Stimulated activated CD8-positive, alpha-beta memory T cell treated with anti-CD3 and anti-CD28 coated beads, Interleukin-7, amount 100 ng/mL, for 1 hour (primary cell): ENCODE data around the gene PIP5K1B.

Source experiments
- DNase-seq, 2 donors: peaks; one replicate each; pipeline ENCODE4 v3.0.0-alpha.2; 2020; ENCODE audit warnings: low read depth in 2 of 2

PIP5K1B gene

GRCh38 chr9:68852941-68853340 is 147.9 kb downstream of the PIP5K1B start:
- DNase-seq: no peak

DNA sequence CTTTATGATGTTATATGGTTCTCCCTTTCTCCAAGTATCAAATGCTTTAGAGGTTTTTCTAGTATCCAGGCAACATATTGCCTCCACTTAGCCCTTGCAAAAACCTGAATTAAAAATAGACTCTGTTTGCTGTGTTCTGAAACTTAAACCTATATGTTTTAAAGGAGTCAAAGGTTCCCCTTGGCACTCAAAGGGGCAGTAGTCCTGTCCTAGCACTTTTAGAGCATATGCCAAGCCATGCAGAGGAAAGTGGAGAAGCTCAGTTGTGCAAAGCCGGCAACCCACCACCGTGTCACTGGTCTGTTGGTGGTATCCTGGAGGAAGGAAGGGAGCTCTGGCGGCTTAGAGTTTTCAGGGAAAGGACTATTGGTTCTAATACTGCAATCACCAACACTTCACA is 154.3 kb downstream of the PIP5K1B start:
- DNase-seq: no peak

DNA sequence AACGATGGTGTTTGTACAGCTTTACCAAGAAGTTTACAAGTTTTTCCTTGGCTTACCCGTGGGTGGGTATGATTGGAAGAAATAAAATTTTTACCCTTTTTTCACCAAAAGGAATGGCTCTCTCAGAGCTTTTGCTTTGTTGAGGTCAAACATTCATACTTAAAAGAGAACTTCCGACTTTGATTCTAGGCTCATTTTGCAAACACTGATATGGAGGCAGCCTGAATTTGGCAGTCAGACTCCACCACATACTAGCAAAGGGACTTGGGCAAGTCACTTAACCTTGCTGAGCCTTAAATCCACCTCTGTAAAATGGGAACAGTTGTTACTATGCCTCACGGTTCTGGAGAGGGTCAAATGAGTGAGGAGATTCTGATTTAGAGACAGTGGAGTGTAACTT is 155.4 kb downstream of the PIP5K1B start:
- DNase-seq: no peak

DNA sequence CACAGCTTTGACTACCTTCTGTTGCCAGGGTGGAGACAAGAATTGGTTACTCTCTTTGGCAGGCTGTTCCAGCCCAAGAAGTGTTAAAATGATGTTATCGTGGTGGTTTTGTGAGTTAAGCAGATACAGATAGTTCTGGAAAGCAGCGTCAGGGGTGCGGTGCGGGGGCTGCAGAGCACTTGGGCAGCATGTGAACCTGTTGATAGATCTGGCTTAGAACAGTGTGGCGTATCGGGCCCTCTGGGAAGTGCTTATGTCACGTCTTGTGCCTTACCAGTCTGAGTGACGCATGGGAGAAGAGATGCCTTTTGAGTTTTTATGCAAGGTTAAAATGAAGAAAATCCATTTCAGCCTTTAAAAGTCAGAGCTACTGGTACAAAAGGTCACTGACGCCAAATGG is 156.4 kb downstream of the PIP5K1B start:
- DNase-seq: no peak

DNA sequence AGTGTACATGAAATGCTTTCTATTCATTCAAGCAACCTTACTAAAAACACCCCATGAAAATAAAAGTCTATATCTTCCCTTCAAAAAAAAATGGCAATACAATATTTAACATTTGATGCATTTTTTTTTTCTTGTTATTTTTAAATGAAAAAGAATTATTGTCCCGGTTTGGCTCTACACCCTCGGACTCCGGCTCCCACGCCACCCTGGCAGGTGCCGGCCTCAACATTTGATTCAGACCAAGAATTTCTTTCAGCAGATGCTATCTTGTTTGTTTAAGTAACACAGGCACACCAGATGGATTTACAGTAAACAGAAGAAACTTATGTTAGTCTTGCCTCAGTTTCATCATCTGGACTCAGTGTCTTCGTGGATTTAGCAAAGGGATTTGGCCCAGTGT is 162.0 kb downstream of the PIP5K1B start:
- DNase-seq: no peak

DNA sequence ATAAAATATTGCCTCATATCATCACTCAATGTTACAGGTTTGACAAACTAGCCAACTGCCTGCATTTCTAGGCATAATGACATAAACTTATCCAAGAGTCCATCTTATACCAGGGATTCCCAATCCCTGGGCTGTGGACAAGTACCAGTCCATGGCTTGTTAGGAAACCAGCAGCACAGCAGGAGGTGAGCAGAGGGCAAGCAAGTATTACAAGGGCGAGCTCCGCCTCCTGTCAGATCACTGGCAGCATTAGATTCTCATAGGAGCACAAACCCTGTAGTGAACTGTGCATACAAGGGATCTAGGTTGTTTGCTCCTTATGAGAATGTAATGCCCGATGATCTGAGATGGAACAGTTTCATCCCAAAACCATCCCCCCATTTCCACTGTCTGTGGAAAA is 164.0 kb downstream of the PIP5K1B start:
- DNase-seq: no peak

GRCh38 chr9:68870086-68870485 is 165.0 kb downstream of the PIP5K1B start:
- no peak for DNase-seq

DNA sequence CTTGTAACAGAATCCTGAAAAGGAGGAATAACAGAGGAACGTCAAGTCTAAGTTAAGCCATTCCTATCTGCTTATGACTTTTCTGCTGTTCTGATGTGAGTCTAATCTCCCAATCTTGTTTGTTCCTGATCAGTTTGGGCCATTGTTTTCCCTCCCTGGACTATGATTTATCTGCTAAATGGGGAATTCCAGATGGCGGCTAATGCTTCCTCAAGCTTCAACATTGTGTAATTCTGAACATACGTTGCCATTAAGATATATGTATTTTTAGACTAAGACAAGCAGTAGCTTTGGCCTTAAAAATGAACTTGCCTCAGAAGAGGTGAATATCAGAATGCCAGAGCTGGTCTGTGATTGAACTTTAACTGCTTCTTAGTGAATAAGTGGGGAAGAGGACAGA is 166.2 kb downstream of the PIP5K1B start:
- DNase-seq: no peak

DNA sequence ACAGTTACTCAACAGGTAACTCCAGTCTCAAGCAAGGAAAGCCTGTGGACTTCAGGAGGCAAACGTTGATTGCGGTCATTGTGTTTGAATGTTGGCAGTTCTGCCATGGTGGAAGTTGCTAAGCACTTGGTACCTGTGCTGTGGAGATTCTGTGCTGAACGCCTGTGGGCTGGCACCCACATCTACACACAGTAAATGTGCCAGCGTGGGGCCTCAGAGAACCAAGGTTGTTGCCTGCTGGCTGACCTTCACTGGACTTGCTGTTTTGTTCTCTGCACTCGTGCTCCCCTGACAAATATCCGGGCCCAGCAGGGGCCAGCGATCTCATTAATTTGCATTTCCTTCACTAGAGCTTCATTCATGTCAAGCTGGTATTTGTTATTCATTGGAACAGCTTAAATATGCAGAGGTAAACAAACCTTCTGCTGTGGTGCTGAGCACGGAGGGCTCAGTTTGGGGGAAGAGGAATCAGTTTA is 167.0 kb downstream of the PIP5K1B start:
- no peak for DNase-seq

GRCh38 chr9:68873179-68873578 is 168.1 kb downstream of the PIP5K1B start:
- DNase-seq: no peak

- DNase-seq: no peak
Measured at GRCh38 chr9:68876273-68876672, 171.2 kb downstream of the PIP5K1B start.

GRCh38 chr9:68876681-68877080 is 171.6 kb downstream of the PIP5K1B start:
- DNase-seq: no peak

DNA sequence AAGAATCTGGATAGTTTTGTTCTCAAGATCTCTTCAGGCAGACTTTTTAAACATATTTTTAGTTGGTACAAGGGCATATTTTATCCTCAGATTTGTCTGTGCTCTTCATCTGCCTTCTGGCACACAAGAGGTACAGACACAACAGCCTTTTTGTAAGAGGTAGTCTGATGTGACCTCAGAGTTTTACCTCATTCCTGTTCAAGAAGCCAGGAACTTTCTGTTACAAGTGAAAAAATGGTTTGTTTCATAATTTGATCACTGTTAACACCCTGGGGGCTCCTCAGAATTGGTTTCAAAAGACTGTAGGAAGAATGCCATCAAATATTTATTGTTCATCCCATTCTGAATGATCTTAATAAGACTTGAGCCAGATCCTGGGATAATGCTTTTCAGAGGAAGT is 172.2 kb downstream of the PIP5K1B start:
- no peak for DNase-seq

GRCh38 chr9:68878450-68878849 is 173.4 kb downstream of the PIP5K1B start:
- no peak for DNase-seq

GRCh38 chr9:68883224-68883623 is 178.2 kb downstream of the PIP5K1B start:
- no peak for DNase-seq

DNA sequence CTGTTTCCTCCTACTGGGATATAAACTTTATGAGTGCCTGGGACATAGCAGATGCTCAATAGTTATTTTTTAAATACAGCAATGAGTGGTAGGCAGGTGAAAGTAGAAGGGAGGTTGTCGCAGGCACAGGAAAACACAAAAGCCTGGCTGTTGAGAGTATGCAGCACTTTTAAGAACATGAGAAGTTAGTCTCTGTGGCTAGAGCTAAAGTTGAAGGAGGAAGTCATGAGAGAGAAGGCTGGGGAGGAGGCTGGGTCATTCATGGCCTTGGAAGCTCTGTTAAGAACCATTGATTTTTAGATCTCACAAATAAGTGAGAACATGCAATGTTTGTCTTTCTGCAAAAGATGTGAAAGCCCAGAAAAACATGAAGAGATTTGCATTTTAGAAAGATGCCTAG is 182.2 kb downstream of the PIP5K1B start:
- no peak for DNase-seq

DNA sequence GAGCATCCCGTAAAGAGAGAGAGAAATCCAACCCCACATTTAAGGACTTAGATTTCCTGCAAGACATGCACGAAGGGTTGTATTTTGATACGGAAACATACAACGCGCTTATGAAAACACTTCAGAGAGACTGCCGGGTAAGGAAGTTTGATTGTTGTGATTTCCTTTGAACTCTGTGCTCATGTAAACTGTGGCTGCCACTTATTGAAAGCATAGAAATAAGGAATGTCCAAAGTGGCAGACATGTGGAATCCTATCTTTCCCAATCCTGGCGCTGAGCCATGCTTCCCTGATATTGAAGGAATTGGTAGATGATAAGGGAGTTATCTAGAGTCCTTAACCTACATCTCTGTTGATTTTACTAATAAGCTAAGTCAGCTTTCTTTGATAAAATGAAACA is 189.5 kb downstream of the PIP5K1B start:
- no peak for DNase-seq

DNA sequence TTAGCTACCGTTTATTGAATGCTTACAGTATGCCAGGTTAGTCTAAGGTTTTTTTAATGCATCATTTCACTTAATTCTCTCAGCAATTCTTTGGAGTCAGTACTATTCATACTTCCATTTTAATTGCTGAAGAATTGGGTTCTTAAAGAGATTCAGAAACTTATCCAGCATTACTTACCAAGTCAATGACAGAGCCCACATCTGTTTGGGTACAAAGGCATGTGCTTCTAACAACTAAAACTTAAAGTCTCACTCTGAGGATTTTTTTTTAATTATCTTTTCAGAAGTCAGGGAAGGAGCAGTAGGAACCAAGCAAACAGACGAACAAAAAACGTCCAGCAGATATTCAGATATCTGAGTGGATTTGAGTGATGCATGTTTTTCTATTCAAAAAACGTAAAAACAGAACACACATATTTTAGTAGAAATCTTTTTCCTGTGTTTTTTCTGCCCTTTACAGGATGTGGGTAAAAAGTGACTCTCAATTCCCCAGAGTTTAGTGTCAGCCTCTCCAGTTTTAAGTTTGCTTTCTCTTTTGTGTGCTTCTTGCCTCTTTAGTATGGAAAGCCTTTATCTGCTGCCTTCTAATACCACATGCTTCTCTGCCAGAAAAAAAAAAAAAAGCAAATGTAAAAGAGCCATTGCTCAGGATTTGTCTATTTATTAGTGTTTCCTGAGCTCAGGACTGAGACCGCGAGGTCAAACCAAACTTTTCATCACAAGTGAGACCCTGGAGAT is 190.9 kb downstream of the PIP5K1B start:
- DNase-seq: no peak

DNA sequence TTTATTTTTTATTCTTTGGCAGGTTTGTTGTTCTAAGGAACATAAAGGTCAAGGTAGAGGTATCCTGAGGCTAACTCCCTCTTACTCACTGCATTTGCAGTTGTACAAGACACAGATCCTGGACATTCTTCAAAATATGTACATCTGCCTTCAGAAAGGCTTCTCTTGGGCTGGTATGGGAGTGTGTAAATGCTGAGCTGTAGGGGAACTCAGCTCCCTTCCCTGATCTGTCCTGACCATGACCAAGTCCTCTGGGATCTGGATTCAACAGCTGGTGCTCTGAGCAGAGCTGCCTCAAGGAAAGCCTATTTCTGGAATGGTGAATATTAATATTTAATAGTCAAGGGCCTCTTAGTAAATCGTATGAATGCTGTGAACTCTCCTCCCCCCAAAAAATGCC is 191.4 kb downstream of the PIP5K1B start:
- DNase-seq: no peak

- no peak for DNase-seq
Measured at GRCh38 chr9:68897577-68898145, 192.6 kb downstream of the PIP5K1B start.

DNA sequence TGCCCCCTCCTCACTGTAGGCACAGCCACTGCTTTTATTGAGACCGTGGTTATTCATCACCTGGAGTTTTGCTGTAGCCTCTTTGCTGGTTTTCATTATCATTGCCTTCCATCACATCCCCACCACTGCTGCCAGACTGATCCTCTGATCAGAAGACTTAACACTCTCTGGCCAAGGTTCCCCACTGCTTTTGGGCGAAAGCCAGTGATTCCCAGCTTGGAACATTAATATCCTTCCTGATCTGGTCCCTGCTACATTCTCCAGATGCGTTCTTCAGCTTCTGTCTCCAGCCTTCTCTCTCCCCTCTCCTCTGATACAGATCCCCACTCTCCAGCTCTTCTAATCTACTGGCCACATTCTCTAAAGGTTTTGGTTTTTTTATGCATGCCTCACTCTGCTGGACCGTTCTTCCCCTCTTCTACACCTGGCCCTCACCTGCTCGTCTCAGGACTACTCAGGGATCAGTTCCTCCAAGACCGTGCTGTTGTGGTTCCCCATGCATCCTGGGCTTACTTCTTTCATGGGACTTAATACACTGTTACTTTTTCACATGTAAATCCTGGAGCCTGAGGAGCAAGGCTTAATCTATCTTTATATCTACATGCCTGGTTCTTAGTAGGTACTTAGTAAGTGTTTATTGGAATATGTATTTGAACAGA is 193.9 kb downstream of the PIP5K1B start:
- DNase-seq: no peak

GRCh38 chr9:68904454-68904853 is 199.4 kb downstream of the PIP5K1B start:
- DNase-seq: no peak

GRCh38 chr9:68905129-68905528 is 200.1 kb downstream of the PIP5K1B start:
- DNase-seq: no peak
